HepG2 (cell line): ENCODE data around the gene SYS1. TPM values are rescaled to one million over a fixed set of nuclear protein-coding genes. Genes with fewer than 3 reads are reported as not detected.
A peak's percentile ranks its signal among the peaks of the same experiment; 100 is the strongest.

Experiments used
- ARHGAP35 ChIP-seq: sonication (generic); formaldehyde crosslinking; IDR thresholded peaks from 2 replicates; pipeline ENCODE4 v1.9.0; 2022; ENCODE audit warnings: mild to moderate bottlenecking, inconsistent platforms, moderate library complexity, missing genetic modification reagents, borderline replicate concordance
- CEBPG ChIP-seq: IDR thresholded peaks from 2 replicates; pipeline ENCODE4 v1.6.1; 2016
- HMGXB3 ChIP-seq: sonication (generic); formaldehyde crosslinking; IDR thresholded peaks from 2 replicates; pipeline ENCODE4 v1.4.0; 2020; ENCODE audit warnings: missing genetic modification reagents, borderline replicate concordance
- KLF15 ChIP-seq: sonication (generic); formaldehyde crosslinking; IDR thresholded peaks from 2 replicates; pipeline ENCODE4 v1.8.1; 2023; ENCODE audit warnings: borderline replicate concordance, mild to moderate bottlenecking, inconsistent platforms, missing genetic modification reagents, mixed read lengths
- MXI1 ChIP-seq: IDR thresholded peaks from 3 replicates; pipeline ENCODE4 v1.6.1; 2012; ENCODE audit warnings: low read depth, low read length, inconsistent platforms, borderline replicate concordance
- PHB2 ChIP-seq: fragments of 450-650 bp; IDR thresholded peaks from 2 replicates; pipeline ENCODE4 v1.6.1; 2018; ENCODE audit not compliant: partially characterized antibody
- PRDM4 ChIP-seq: sonication (generic); formaldehyde crosslinking; IDR thresholded peaks from 2 replicates; pipeline ENCODE4 v1.9.0; 2021; ENCODE audit warnings: missing genetic modification reagents, borderline replicate concordance
- SMYD3 ChIP-seq: sonication (generic); formaldehyde crosslinking; IDR thresholded peaks from 2 replicates; pipeline ENCODE4 v1.8.1; 2023; ENCODE audit warnings: mild to moderate bottlenecking, missing genetic modification reagents
- TEAD3 ChIP-seq: optimal IDR thresholded peaks from 2 replicates; pipeline ENCODE3; 2016; ENCODE audit warnings: borderline replicate concordance
- USF2 ChIP-seq, 2 experiments: sonication (generic) in 1 of 2; formaldehyde crosslinking in 1 of 2; IDR thresholded peaks; 2 replicates each; pipeline versions ENCODE4 v1.5.1 to v1.6.1; 2011 to 2020; ENCODE audit warnings: borderline replicate concordance in 1 of 2, low read depth in 1 of 2, low read length in 1 of 2, mild to moderate bottlenecking in 1 of 2, missing genetic modification reagents in 1 of 2, moderate library complexity in 1 of 2
- ZBED4 ChIP-seq: sonication (generic); formaldehyde crosslinking; IDR thresholded peaks from 2 replicates; pipeline ENCODE4 v1.4.0; 2020; ENCODE audit warnings: missing genetic modification reagents, borderline replicate concordance
- ZBTB20 ChIP-seq: sonication (generic); formaldehyde crosslinking; IDR thresholded peaks from 2 replicates; pipeline ENCODE4 v1.8.1; 2023; ENCODE audit warnings: missing genetic modification reagents, low read depth, mild to moderate bottlenecking, borderline replicate concordance
- ZBTB38 ChIP-seq: sonication (generic); formaldehyde crosslinking; IDR thresholded peaks from 2 replicates; pipeline ENCODE4 v1.5.1; 2020; ENCODE audit warnings: mild to moderate bottlenecking, missing genetic modification reagents
- ZFP1 ChIP-seq: IDR thresholded peaks from 2 replicates; pipeline ENCODE4 v1.6.1; 2016
- polyA plus RNA-seq, 8 experiments: library from polyadenylated mRNA; depleted of rRNA in 3 of 8; stranded (reverse) in 7 of 8; unstranded in 1 of 8; fragments of >200 nt; fragmentation: Illumina TruSeq in 4 of 8; extraction: Trizol in 4 of 8; gene quantifications; 2 replicates each; pipeline versions ENCODE4 v1.2.1 to v1.2.3, GENCODE V29; 2011 to 2016; ENCODE audit warnings: low read depth in 4 of 8, missing spikeins in 1 of 8, mixed read lengths in 1 of 8; ENCODE audit not compliant: insufficient read depth in 1 of 8
- total RNA-seq, 5 experiments: library from RNA; depleted of rRNA; stranded (reverse); fragments of >200 nt; fragmentation: Illumina TruSeq; extraction: Trizol; gene quantifications; 2 replicates each; pipeline ENCODE4 v1.2.3, GENCODE V29; 2016; ENCODE audit warnings: low read depth in 1 of 5

The SYS1 gene
- total and polyA plus RNA-seq, 2 of the 13 experiments (the other 11 are each of a cell fraction or from before 2014, with no cell fraction given), result 38.3 to 65.6 TPM

GRCh38 chr20:45322952-45323383 is 40.0 kb upstream of the SYS1 start (continued):
- no peak; the same call in 1 of the 2 replicates for TF ChIP-seq HMGXB3
- TF ChIP-seq USF2 (IDR thresholded peaks at IDR 0.05; ENCODE audit: low read depth, low read length), result peak; percentile 62
- no peak; the same call in 1 of the 2 replicates for TF ChIP-seq USF2 (CRISPR knock-in tag; IDR thresholded peaks at IDR 0.05; ENCODE audit: borderline replicate concordance)
- TF ChIP-seq ZBTB20 (CRISPR knock-in tag), result peak; percentile 36; the same call in 1 of the 2 replicates
- peak; percentile 76; the same call in 1 of the 2 replicates for TF ChIP-seq SMYD3 (CRISPR knock-in tag)
- no peak for TF ChIP-seq ARHGAP35 (CRISPR knock-in tag)
- peak; percentile 78 for TF ChIP-seq TEAD3 (CRISPR knock-in tag)
- 0 out of 2 replicates have a peak, but pooled peaks have one; percentile 33 for TF ChIP-seq ZFP1 (CRISPR knock-in tag)
- no peak for TF ChIP-seq PHB2
- TF ChIP-seq ZBED4 (CRISPR knock-in tag), result peak; percentile 85
- TF ChIP-seq ZBTB38 (CRISPR knock-in tag), result peak; percentile 52; the same call in 1 of the 2 replicates
- TF ChIP-seq MXI1, result peak; percentile 35; the same call in 1 of the 3 replicates
- no peak for TF ChIP-seq KLF15
- TF ChIP-seq PRDM4 (CRISPR knock-in tag), result peak; percentile 83; the same call in 1 of the 2 replicates
- TF ChIP-seq CEBPG (CRISPR knock-in tag), result 0 out of 2 replicates have a peak, but pooled peaks have one; percentile 42
